B cell (primary cell): ENCODE measurements around the gene SH2D4B. TPM values are rescaled to one million over a fixed set of nuclear protein-coding genes. Genes with fewer than 3 reads are reported as not detected.
A peak's percentile ranks its signal among the peaks of the same experiment; 100 is the strongest.
"Not testable (repeated sequence)": the region's sequence is repeated elsewhere in the genome, so short reads cannot be mapped to it uniquely, and the experiment has no call there.

ENCODE experiments used
- ATAC-seq: fragments of 200-7000 bp; cut with Tn5 transposase; one replicate; pipeline ENCODE4 v1.10.0; 2021; ENCODE audit warnings: low read depth, mild to moderate bottlenecking, moderate number of reproducible peaks, moderate library complexity
- CTCF ChIA-PET: fragments of 350-600 bp; sonication (Branson Sonifier 250); formaldehyde crosslinking; loops from one replicate; lab custom pipeline; 2021; ENCODE audit warnings: antibody characterized with exemption, inconsistent platforms; lab: Charles Lee
- POLR2A ChIA-PET: fragments of 350-600 bp; sonication (Branson Sonifier 250); formaldehyde crosslinking; loops from one replicate; lab custom pipeline; 2021; ENCODE audit warnings: antibody characterized with exemption; lab: Charles Lee
- DNase-seq: peaks from one replicate; pipeline ENCODE4 v3.0.0; 2013
- H2AFZ ChIP-seq: 2 replicates; pipeline ENCODE4 v1.6.1; 2012; ENCODE audit warnings: mild to moderate bottlenecking, low read depth, low read length; ENCODE audit not compliant: insufficient read depth, poor library complexity, severe bottlenecking
- H3K27ac ChIP-seq, 2 donors: 1 replicate in 1 of 2; 2 replicates in 1 of 2; pipeline ENCODE4 v1.5.1; 2012 to 2013; ENCODE audit warnings: low read length in 2 of 2, mild to moderate bottlenecking in 2 of 2, moderate library complexity in 1 of 2
- H3K27me3 ChIP-seq, 4 experiments: fragments of 200-600 bp in 1 of 4; sonication (generic) in 1 of 4; replicated peaks in 1 of 4; 1 replicate in 2 of 4; 2 replicates in 2 of 4; pipeline versions ENCODE4 v1.6.1 to v1.7.0; 2013 to 2016; ENCODE audit warnings: low read length in 3 of 4, mild to moderate bottlenecking in 2 of 4, mixed read lengths in 1 of 4, moderate library complexity in 1 of 4; ENCODE audit not compliant: insufficient read depth in 4 of 4, control insufficient read depth in 3 of 4; ENCODE audit errors: control extremely low read depth in 1 of 4
- H3K36me3 ChIP-seq, 2 experiments: replicated peaks in 1 of 2; 1 replicate in 1 of 2; 2 replicates in 1 of 2; pipeline versions ENCODE4 v1.6.1 to v1.7.1; 2013; ENCODE audit warnings: low read length in 1 of 2; ENCODE audit not compliant: insufficient read depth in 2 of 2, control insufficient read depth in 1 of 2; ENCODE audit errors: control extremely low read depth in 1 of 2, extremely low read depth in 1 of 2
- H3K4me1 ChIP-seq, 2 donors: fragments of 200-600 bp in 1 of 2; sonication (generic) in 1 of 2; 1 replicate in 1 of 2; 2 replicates in 1 of 2; pipeline versions ENCODE4 v1.5.1 to v1.6.1; 2013 to 2017; ENCODE audit warnings: low read length in 2 of 2; ENCODE audit not compliant: control insufficient read depth in 2 of 2, insufficient read depth in 2 of 2
- H3K4me2 ChIP-seq: replicated peaks from 2 replicates; pipeline ENCODE3; 2012; ENCODE audit warnings: mild to moderate bottlenecking, low read depth, low read length; ENCODE audit not compliant: poor library complexity, severe bottlenecking
- H3K4me3 ChIP-seq, 5 experiments: fragments of 200-600 bp in 1 of 5; sonication (generic) in 1 of 5; 1 replicate in 3 of 5; 2 replicates in 2 of 5; pipeline versions ENCODE4 v1.5.1 to v1.7.0; 2011 to 2016; ENCODE audit warnings: low read length in 4 of 5, mild to moderate bottlenecking in 4 of 5, low read depth in 2 of 5, control low read depth in 1 of 5, moderate library complexity in 1 of 5; ENCODE audit not compliant: insufficient read depth in 1 of 5; ENCODE audit errors: control extremely low read depth in 1 of 5, extremely low read depth in 1 of 5
- H3K79me2 ChIP-seq: fragments of 200-600 bp; sonication (generic); one replicate; pipeline ENCODE4 v1.6.0; 2016; ENCODE audit warnings: low read length; ENCODE audit not compliant: control insufficient read depth, insufficient read depth
- H3K9ac ChIP-seq: fragments of 200-600 bp; sonication (generic); 2 replicates; pipeline ENCODE4 v1.6.1; 2017; ENCODE audit warnings: mild to moderate bottlenecking, low read length, moderate library complexity
- H3K9me3 ChIP-seq, 3 donors: one replicate each; pipeline versions ENCODE4 v1.6.1 to v1.7.1; 2013; ENCODE audit warnings: low read length in 2 of 3; ENCODE audit not compliant: control insufficient read depth in 2 of 3, insufficient read depth in 1 of 3; ENCODE audit errors: control extremely low read depth in 1 of 3
- H4K20me1 ChIP-seq: 2 replicates; pipeline ENCODE4 v1.6.0; 2012; ENCODE audit warnings: mild to moderate bottlenecking, low read length; ENCODE audit not compliant: insufficient read depth, control insufficient read depth, poor library complexity, severe bottlenecking
- H3K27ac Mint-ChIP-seq: one replicate; pipeline ENCODE4 v1.8.0; 2021; ENCODE audit warnings: mixed read lengths
- H3K27me3 Mint-ChIP-seq: one replicate; pipeline ENCODE4 v1.8.0; 2021; ENCODE audit warnings: mixed read lengths
- H3K4me1 Mint-ChIP-seq: one replicate; pipeline ENCODE4 v1.8.0; 2021; ENCODE audit warnings: mixed read lengths
- H3K4me3 Mint-ChIP-seq: one replicate; pipeline ENCODE4 v1.8.0; 2021; ENCODE audit warnings: mixed read lengths
- H3K9me3 Mint-ChIP-seq: one replicate; pipeline ENCODE4 v1.8.0; 2022; ENCODE audit warnings: mixed read lengths; ENCODE audit not compliant: insufficient read depth
- CTCF ChIP-seq: fragments of 200-600 bp; IDR thresholded peaks from one replicate; pipeline ENCODE4 v1.8.0; 2022; ENCODE audit warnings: antibody characterized with exemption, mild to moderate bottlenecking
- EZH2 ChIP-seq: IDR thresholded peaks from 2 replicates; pipeline ENCODE4 v1.6.1; 2012; ENCODE audit warnings: borderline replicate concordance, low read depth, mild to moderate bottlenecking, moderate library complexity, low read length; ENCODE audit not compliant: insufficient read depth, poor library complexity, severe bottlenecking
- WGBS: methylation state at CpG from one replicate; pipeline ENCODE4 v1.1.5; 2013; ENCODE audit warnings: missing lambda C conversion rate; ENCODE audit not compliant: insufficient coverage; 5-methylcytosine and 5-hydroxymethylcytosine counted together
- intact Hi-C: fragments of 100-400 bp; cut with micrococcal nuclease; formaldehyde crosslinking; loops from one replicate; pipeline ENCODE4 v1.10.0; 2022
- polyA plus RNA-seq: library from polyadenylated mRNA; depleted of rRNA; stranded (reverse); fragments of >200 nt; gene quantifications from 2 replicates; pipeline ENCODE4 v1.2.3, GENCODE V29; 2012
- total RNA-seq, 2 donors: library from RNA; stranded (reverse); fragments of 120-200 nt in 1 of 2; gene quantifications; 1 replicate in 1 of 2; 2 replicates in 1 of 2; pipeline versions ENCODE4 v1.2.3 to v1.2.4, GENCODE V29; 2013 to 2022

SH2D4B gene
- total and polyA plus RNA-seq, 2 donors (not counting 1 experiment from before 2014, with no cell fraction given): 0.09 to 0.22 TPM

GRCh38 chr10:80534646-80535045 lies 3.1 kb upstream of the SH2D4B start:
- H3K4me3 ChIP-seq, DNase-seq, H3K9ac ChIP-seq, CTCF ChIA-PET, H3K79me2 ChIP-seq, H3K9me3 Mint-ChIP-seq, H3K9me3 ChIP-seq, H3K4me3 Mint-ChIP-seq, H3K27ac Mint-ChIP-seq, H3K27me3 Mint-ChIP-seq, H3K27ac ChIP-seq, H3K36me3 ChIP-seq, H2AFZ ChIP-seq, H4K20me1 ChIP-seq, POLR2A ChIA-PET, H3K4me2 ChIP-seq, H3K27me3 ChIP-seq, ATAC-seq: not testable (repeated sequence)
- peaks cover 26% of the 10 kb centered on the region for H3K4me1 Mint-ChIP-seq
- H3K4me1 ChIP-seq: peaks cover 7 to 27% of the 10 kb centered on the region in 2 donors
- WGBS: no CpG with 5 or more reads among the region's 30 CpGs
- intact Hi-C loops: loop anchor here (5.0 to 10.0 kb wide), 2 partner anchors 63 to 130 kb away; no protein-coding TSS in a partner anchor

- TF ChIP-seq CTCF: peak; percentile 87
- TF ChIP-seq EZH2: no peak
- Histone ChIP-seq H3K9me3 (no peaks in the 10 kb centered on the region), H4K20me1 (no peaks in the 10 kb centered on the region), H2AFZ (peak overlapping the region; percentile 85), H3K36me3 (no peaks in the 10 kb centered on the region), H3K9ac (peak overlapping the region; percentile 77), H3K27me3 (no peaks in the 10 kb centered on the region), H3K27ac (peak overlapping the region; percentile 76 to 79), H3K4me3 (peak overlapping the region; percentile 57 to 75 (median 63)), H3K4me2 (peak overlapping the region; percentile 80), H3K79me2 (no peaks in the 10 kb centered on the region), H3K4me1 (peaks cover 19 to 38% of the 10 kb centered on the region in 2 donors)
- H3K27me3 Mint-ChIP-seq: peaks cover 4% of the 10 kb centered on the region
- CTCF ChIA-PET: interaction anchor here (0.7 to 2.5 kb wide), 7 partner anchors 16 to 483 kb away, joined by 3 to 13 read pairs (median 3); no protein-coding TSS in a partner anchor
- 18% methylated on average over 46 of the region's 50 CpGs for WGBS
- intact Hi-C loops: loop anchor here (5.0 to 10.0 kb wide), 2 partner anchors 61 to 129 kb away; no protein-coding TSS in a partner anchor
- H3K4me1 Mint-ChIP-seq: peaks cover 35% of the 10 kb centered on the region
- DNase-seq (peak; percentile 84), ATAC-seq (peak; percentile 87)
- H3K4me3 Mint-ChIP-seq: peak overlapping the region; percentile 90
- H3K9me3 Mint-ChIP-seq: no peaks in the 10 kb centered on the region
- POLR2A ChIA-PET: no interaction called here
- H3K27ac Mint-ChIP-seq: peak overlapping the region; percentile 94
These were observed 1.9 kb upstream of the SH2D4B start for GRCh38 chr10:80535671-80536360.
